Astrocyte (in vitro differentiated cells and primary cell): ENCODE measurements around the gene HIPK1. TPM values are rescaled to one million over a fixed set of nuclear protein-coding genes. Genes with fewer than 3 reads are reported as not detected.

Experiments used
- DNase-seq: peaks from one replicate; pipeline ENCODE4 v3.0.0-alpha.2; 2010; ENCODE audit warnings: low read depth
- FAIRE-seq: peaks from 2 replicates; lab custom pipeline; 2011; peaks lifted over from hg19 to GRCh38; lab: Jason Lieb, UNC
- H2AFZ ChIP-seq: 2 replicates; pipeline ENCODE4 v1.6.0; 2012; ENCODE audit warnings: low read depth, low read length, inconsistent platforms
- H3K27ac ChIP-seq: 2 replicates; pipeline ENCODE4 v1.5.1; 2011; ENCODE audit warnings: low read depth, low read length, inconsistent platforms
- H3K27me3 ChIP-seq: 2 replicates; pipeline ENCODE4 v1.6.0; 2011; ENCODE audit warnings: low read length, inconsistent platforms; ENCODE audit not compliant: insufficient read depth
- H3K36me3 ChIP-seq: 2 replicates; pipeline ENCODE4 v1.5.1; 2011; ENCODE audit warnings: low read length, inconsistent platforms; ENCODE audit not compliant: insufficient read depth
- H3K4me1 ChIP-seq: 2 replicates; pipeline ENCODE4 v1.5.1; 2011; ENCODE audit warnings: low read length, inconsistent platforms; ENCODE audit not compliant: insufficient read depth
- H3K4me2 ChIP-seq: 2 replicates; pipeline ENCODE4 v1.6.0; 2012; ENCODE audit warnings: low read length, inconsistent platforms
- H3K4me3 ChIP-seq: 2 replicates; pipeline ENCODE4 v1.5.1; 2011; ENCODE audit warnings: low read depth, mild to moderate bottlenecking, low read length, inconsistent platforms; ENCODE audit not compliant: insufficient read depth
- H3K79me2 ChIP-seq: 2 replicates; pipeline ENCODE4 v1.6.0; 2012; ENCODE audit warnings: mild to moderate bottlenecking, low read length, inconsistent platforms; ENCODE audit not compliant: insufficient read depth
- H3K9ac ChIP-seq: 2 replicates; pipeline ENCODE4 v1.6.0; 2012; ENCODE audit warnings: mild to moderate bottlenecking, low read length, inconsistent platforms
- H3K9me3 ChIP-seq: 2 replicates; pipeline ENCODE4 v1.5.1; 2012; ENCODE audit warnings: low read depth, mild to moderate bottlenecking, low read length, inconsistent platforms; ENCODE audit not compliant: insufficient read depth
- H4K20me1 ChIP-seq: 2 replicates; pipeline ENCODE4 v1.6.0; 2012; ENCODE audit warnings: low read length, inconsistent platforms; ENCODE audit not compliant: insufficient read depth
- H3K27ac Mint-ChIP-seq: one replicate; pipeline ENCODE4 v1.8.0; 2021; ENCODE audit warnings: mild to moderate bottlenecking, mixed read lengths; ENCODE audit not compliant: unreplicated experiment
- H3K27me3 Mint-ChIP-seq: one replicate; pipeline ENCODE4 v1.8.0; 2021; ENCODE audit warnings: low read depth, mixed read lengths; ENCODE audit not compliant: unreplicated experiment
- H3K36me3 Mint-ChIP-seq: one replicate; pipeline ENCODE4 v1.8.0; 2021; ENCODE audit warnings: low read depth, mixed read lengths; ENCODE audit not compliant: unreplicated experiment
- H3K4me1 Mint-ChIP-seq: one replicate; pipeline ENCODE4 v1.8.0; 2021; ENCODE audit warnings: low read depth, mixed read lengths; ENCODE audit not compliant: unreplicated experiment
- H3K4me3 Mint-ChIP-seq: one replicate; pipeline ENCODE4 v1.8.0; 2021; ENCODE audit warnings: mild to moderate bottlenecking, moderate library complexity, mixed read lengths; ENCODE audit not compliant: unreplicated experiment
- H3K9me3 Mint-ChIP-seq: one replicate; pipeline ENCODE4 v1.8.0; 2021; ENCODE audit warnings: mild to moderate bottlenecking, mixed read lengths; ENCODE audit not compliant: unreplicated experiment
- EZH2 ChIP-seq: IDR thresholded peaks from 2 replicates; pipeline ENCODE4 v1.6.1; 2012; ENCODE audit warnings: mild to moderate bottlenecking, low read length, inconsistent platforms; ENCODE audit not compliant: insufficient read depth
- total RNA-seq: library from RNA; stranded (reverse); gene quantifications from 2 replicates; pipeline ENCODE4 v1.2.1, GENCODE V29; 2021
- TF ChIP-seq, protein P1 (sequence below): IDR thresholded peaks from 2 replicates; pipeline ENCODE4 v1.5.1; 2011; ENCODE audit warnings: low read depth, mild to moderate bottlenecking, inconsistent platforms, low read length, moderate library complexity; ENCODE audit not compliant: insufficient read depth

HIPK1 gene
- total RNA-seq, 1 donor from 2014 or later: 55.4 TPM

GRCh38 chr1:113958691-113959090 lies 29.6 kb downstream of the HIPK1 start:
- no peaks in the 10 kb centered on the region for H3K9me3 Mint-ChIP-seq

GRCh38 chr1:113963281-113963906 lies 34.3 kb downstream of the HIPK1 start:
- Histone ChIP-seq H3K36me3 (peaks cover 34% of the 10 kb centered on the region), H3K9me3 (no peaks in the 10 kb centered on the region)
- no peak for DNase-seq

More at GRCh38 chr1:113958691-113959090, 29.6 kb downstream of the HIPK1 start:
- H3K36me3 ChIP-seq: peaks cover 35% of the 10 kb centered on the region
- FAIRE-seq (no peak), DNase-seq (no peak)
- H3K79me2 ChIP-seq: no peaks in the 10 kb centered on the region
- TF ChIP-seq EZH2: no peak
- TF ChIP-seq, protein P1, sequence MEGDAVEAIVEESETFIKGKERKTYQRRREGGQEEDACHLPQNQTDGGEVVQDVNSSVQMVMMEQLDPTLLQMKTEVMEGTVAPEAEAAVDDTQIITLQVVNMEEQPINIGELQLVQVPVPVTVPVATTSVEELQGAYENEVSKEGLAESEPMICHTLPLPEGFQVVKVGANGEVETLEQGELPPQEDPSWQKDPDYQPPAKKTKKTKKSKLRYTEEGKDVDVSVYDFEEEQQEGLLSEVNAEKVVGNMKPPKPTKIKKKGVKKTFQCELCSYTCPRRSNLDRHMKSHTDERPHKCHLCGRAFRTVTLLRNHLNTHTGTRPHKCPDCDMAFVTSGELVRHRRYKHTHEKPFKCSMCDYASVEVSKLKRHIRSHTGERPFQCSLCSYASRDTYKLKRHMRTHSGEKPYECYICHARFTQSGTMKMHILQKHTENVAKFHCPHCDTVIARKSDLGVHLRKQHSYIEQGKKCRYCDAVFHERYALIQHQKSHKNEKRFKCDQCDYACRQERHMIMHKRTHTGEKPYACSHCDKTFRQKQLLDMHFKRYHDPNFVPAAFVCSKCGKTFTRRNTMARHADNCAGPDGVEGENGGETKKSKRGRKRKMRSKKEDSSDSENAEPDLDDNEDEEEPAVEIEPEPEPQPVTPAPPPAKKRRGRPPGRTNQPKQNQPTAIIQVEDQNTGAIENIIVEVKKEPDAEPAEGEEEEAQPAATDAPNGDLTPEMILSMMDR: no peak
- H3K27me3 ChIP-seq: no peaks in the 10 kb centered on the region
- no peaks in the 10 kb centered on the region for H3K4me1 ChIP-seq
- H3K9ac ChIP-seq: no peak overlapping the region
- no peak overlapping the region for H3K27ac Mint-ChIP-seq
- peaks cover 6% of the 10 kb centered on the region for H3K36me3 Mint-ChIP-seq
- no peak overlapping the region for H3K27ac ChIP-seq
- H2AFZ ChIP-seq: no peak overlapping the region
- H3K4me1 Mint-ChIP-seq: no peaks in the 10 kb centered on the region
- H3K27me3 Mint-ChIP-seq: no peaks in the 10 kb centered on the region
- H3K4me2 ChIP-seq: no peak overlapping the region
- H3K9me3 ChIP-seq: no peaks in the 10 kb centered on the region
- no peak overlapping the region for H3K4me3 ChIP-seq
- H3K4me3 Mint-ChIP-seq: no peak overlapping the region
- peaks cover 3% of the 10 kb centered on the region for H4K20me1 ChIP-seq

More at GRCh38 chr1:113963281-113963906, 34.3 kb downstream of the HIPK1 start:
- H3K4me1 ChIP-seq: no peaks in the 10 kb centered on the region
- Mint-ChIP-seq H3K4me1 (no peaks in the 10 kb centered on the region), H3K27me3 (no peaks in the 10 kb centered on the region), H3K36me3 (peaks cover 13% of the 10 kb centered on the region), H3K9me3 (no peaks in the 10 kb centered on the region), H3K4me3 (no peak overlapping the region), H3K27ac (no peak overlapping the region)
- H4K20me1 ChIP-seq: no peaks in the 10 kb centered on the region
- no peak overlapping the region for H3K4me3 ChIP-seq
- no peak overlapping the region for H3K4me2 ChIP-seq
- no peak overlapping the region for H3K9ac ChIP-seq
- no peaks in the 10 kb centered on the region for H3K27me3 ChIP-seq
- no peak for TF ChIP-seq EZH2
- TF ChIP-seq, protein P1: no peak
- H2AFZ ChIP-seq: no peak overlapping the region
- FAIRE-seq: no peak
- no peaks in the 10 kb centered on the region for H3K79me2 ChIP-seq
- H3K27ac ChIP-seq: no peak overlapping the region
